NCI-H510A treated with DMSO at 0.1 percent for 48 hours (cell line): ENCODE results near the gene CNTN6.

ENCODE experiments used
- DNase-seq: peaks from one replicate; lab custom pipeline; 2025; lab: John Stamatoyannopoulos, UW

Gene CNTN6

DNA sequence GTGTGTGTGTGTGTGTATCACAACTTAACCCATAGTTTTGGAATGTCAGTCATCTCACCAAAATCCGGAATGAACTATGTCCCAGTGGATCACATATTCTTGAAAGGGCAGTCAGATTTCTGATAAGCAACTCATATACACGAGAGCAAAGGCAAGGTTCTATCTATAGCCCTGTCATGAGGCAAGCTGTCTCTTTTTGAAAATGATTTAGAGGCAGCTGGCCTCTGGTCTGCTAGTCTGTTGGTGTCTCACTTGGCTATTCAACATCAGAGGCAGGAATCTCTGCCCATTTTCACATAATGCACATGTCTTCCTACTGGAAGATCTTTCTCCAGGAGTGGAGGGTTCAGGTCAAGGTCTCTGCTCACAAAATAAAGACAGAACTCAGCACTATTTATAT, 79.8 kb downstream of the CNTN6 start:
- DNase-seq: no peak

DNA sequence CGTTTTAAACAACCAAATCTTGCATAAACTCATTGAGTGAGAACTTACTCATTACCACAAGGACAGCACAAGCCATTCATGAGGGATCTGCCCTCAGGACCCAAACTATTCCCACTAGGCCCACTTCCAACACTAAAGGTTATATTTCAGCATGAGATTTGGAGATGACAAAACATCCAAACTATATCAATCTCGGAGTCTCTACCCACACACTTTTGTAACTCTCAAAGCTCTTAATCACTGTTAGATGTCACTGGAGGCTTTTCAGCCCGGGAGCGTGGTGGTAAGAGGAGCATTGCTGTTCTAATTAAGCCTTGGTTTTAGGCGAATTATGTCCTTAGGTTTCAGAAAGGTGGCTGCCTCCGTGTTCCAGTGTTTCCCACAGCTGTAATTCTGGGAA, 86.3 kb downstream of the CNTN6 start:
- DNase-seq: no peak

GRCh38 chr3:1183320-1184048, 90.7 kb downstream of the CNTN6 start:
- DNase-seq: no peak

- DNase-seq: no peak
These were observed 97.7 kb downstream of the CNTN6 start for GRCh38 chr3:1190569-1190968.

DNA sequence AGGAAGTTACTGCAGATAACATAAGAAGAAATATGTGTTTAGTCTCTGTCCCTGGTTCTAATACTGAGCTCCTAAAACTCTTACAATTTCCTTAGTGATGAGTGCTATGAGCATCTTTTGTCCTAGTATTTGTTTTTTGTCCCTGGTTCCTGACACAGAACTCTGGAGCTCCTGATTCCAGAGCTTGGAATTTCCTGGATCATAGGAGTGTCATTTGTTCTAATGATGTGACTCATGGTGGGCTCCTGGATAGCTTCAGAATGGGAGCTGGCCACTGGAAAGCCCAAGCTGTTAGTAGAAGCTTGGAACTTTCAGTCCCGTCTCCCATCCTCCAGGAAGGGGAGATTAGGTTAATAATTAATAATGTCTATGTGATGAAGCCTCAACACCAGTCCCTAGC, 98.2 kb downstream of the CNTN6 start:
- no peak for DNase-seq

DNA sequence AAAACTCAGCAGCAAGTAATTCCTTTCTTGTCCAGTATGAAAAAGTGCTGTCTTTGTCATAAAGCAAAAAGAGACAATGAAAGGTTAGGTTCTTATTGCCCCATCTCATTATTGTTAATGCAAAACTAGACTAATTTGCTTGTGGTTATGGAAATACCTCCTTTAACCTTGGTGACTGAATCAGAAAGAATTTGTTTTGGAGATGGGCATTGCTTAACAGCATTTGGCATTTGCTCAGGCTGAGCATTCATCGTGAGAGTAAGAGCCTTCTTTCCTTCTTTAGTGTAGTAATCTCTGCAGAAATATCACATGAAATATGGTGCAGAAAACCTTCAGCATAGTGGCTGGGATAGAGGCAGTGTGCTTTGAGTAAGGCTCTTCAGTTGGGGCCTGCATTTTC, 103.1 kb downstream of the CNTN6 start:
- DNase-seq: no peak

GRCh38 chr3:1197051-1197450, 104.2 kb downstream of the CNTN6 start:
- DNase-seq: no peak

DNA sequence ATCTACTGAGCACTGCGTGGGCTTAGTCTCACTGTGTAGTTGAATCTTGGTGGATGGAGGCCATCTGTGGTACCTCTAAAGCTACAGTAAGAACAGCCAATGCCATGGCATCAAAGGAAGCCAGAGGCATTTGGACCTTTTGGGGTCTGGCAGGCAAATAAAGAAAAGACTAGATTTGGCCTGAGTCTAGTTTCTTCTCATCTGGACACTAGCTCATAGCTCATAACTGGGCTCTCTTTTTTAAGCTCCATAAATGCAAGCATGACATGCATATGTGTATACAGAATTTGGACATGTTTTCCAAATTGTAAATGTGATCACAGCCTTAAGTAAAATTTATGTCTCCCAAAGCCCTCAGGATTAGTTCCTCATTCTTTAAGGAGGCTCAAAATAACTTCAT, 107.5 kb downstream of the CNTN6 start:
- DNase-seq: no peak

GRCh38 chr3:1207904-1208303, 115.1 kb downstream of the CNTN6 start:
- no peak for DNase-seq

- DNase-seq: no peak
These were observed 122.1 kb downstream of the CNTN6 start for GRCh38 chr3:1214933-1215332.

- DNase-seq: no peak
These were observed 124.0 kb downstream of the CNTN6 start for GRCh38 chr3:1216856-1217255.

- no peak for DNase-seq
These were observed 134.3 kb downstream of the CNTN6 start for GRCh38 chr3:1227111-1227510.

DNA sequence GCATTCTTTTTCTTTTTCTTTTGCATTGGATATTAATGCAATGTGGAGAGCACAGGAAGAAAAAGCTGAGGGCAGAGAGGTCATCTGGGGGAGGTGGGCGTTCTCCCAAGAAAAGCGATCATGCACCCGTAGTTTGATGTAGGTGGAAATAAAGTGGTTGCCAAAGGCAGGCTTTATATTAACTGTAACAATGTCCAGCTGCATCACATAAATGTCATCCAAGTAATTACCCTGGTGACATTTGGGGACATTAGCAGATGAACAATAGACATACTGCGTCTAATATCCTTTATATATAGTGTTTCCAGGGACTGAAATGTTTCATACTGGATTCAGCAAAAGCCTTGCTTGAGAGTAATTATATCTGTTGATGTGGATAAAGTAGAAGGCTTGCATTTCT, 135.5 kb downstream of the CNTN6 start:
- DNase-seq: no peak

DNA sequence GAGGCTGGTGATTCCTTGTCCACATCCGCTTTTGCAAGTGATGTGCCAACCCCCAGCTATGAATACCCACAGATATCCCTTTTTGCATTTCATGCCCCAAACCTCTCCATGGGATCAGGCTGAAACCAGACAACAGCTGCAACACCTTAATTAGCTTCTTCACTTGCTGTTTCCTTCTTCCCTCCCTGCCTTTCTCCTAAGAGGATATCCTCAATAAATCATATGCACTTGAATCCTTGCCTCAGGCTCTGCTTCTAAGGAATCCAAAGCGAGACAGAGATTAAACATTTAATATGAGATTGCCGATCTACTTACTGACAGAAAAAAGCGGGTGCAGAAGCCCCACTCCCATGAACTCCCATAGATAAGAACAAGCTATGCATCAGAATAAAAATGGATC, 138.1 kb downstream of the CNTN6 start:
- DNase-seq: no peak

DNA sequence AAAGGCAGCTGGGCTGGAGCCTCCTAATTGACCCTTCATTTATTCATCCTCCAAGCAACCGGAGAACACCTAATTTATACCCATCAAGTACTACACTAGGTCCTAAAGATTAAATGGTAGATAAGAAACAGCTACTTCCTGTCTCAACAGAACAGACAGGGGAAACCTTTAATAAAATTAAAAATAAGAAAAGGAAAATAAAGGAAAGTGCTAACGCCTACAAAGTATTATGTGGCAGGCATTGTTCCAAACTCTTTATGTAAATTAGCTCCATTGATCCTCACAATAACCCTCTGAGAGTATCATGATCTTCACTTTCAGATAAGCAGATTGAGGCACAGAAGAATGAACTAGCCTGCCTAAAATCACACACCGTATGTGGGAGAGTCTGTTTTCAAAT, 139.5 kb downstream of the CNTN6 start:
- DNase-seq: no peak

DNA sequence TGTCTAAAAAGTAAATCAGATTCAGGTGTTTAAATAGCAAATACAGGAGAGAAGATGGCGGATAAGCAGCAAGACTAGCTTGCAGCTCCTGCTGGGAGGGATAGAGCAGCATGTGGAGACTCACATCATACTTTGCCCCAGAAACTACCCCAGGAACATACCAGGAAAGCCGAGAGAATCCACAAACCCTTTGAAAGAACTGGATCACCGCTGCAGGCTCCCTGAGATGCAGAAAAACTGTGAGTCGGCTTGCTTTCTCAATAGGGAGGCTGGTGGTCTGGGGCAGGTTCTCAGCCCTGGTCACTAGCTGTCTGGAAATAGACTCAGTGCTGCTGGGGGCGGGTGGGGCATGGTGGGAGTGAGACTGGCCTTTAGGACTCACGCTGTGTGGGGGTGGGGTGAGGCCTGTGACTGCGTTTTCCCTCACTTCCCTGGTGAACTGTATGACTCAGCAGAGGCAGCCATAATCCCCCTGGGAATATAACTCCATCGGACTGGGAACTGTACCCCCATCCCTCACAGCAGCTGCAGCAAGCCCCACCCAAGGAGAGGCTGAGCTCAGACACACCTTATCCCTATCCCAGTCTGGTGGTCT, 142.8 kb downstream of the CNTN6 start:
- DNase-seq: no peak

DNA sequence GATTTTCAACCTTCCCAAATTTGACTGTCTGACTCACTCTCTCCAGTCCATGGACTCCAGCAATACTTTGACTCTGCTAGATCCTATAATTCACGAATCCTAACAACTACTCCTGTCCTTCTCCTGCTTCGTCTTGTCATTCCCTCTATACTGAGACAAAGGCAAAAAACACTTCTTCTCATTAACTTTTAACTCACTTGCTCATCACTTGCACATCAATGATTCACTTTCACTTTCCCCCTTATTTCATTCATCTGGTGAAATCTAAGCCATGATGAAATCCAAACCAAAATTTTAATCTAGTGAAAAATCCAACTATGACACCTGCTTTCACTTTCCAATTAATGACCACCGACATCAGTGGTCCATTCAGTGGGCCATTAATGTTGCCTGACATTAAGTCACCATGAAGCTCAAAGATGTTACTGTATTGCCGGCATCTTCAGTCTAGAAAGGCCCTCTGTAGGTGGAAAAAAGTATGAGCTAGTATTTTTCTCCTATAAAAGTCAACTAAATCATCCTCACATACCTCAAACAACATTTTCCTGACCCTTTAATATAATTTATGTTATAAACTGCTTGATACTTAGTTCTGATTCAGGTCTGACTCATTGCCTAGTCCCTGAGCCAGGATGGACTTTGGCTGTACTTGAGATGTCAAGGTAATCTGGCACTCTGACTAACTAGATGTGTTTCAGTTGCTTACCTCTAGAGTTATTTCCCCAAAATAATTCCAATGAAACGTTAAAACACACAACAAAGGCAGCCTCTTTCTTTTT, 158.6 kb downstream of the CNTN6 start:
- no peak for DNase-seq

DNA sequence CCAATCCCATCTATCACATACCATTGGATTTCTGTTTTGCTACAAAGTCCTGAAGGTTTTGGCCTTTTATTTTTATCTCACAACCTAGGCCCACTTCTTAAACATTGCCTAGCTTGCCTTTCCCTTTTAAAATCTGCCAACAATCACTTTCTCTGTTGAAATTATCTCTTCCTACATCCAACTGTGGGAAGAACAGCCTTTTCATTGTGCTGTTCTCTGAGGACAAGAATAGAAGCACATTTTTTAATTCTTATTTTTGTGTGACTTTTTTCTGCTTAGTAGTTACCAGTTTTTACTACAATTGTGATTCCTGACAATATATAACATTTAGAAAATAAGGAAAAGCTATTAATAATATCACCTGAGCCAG, 159.2 kb downstream of the CNTN6 start:
- DNase-seq: no peak

DNA sequence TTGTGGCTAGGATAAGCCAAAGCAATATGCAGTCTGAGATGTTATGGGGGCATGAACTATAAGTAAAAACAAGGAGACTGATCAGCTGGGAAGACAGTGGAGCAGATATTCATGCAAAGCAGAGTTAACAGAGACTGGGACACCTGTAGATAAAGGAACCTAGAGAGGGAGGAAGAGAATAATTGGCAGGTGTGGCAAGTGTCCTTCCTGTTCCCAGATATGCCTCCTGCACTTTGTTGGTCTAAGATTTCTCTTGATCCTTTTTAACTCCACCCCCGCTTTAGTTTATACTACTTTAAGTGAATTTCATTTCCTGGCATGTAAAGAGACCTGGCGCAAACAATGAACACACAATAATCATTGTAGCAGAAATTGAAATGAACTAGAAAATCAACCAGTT, 169.4 kb downstream of the CNTN6 start:
- DNase-seq: no peak

DNA sequence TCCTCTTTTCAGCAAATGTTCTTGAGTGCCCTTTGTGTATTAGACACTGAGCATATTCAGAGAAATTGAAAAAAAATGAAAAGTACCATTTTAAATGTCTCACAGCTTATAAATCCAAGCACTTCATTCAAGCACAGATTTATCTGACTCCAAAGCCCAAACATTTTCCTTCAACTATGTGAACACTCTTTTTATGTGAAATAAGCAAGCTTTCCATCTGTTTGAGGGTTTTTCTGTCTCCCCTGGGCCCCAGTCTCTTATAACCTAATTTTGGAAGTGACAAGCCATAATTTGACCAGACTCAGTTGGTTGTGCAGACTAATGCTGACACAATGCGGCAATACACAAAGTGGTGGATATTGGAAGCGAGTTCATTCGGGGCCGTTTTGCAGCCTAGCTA, 170.3 kb downstream of the CNTN6 start:
- no peak for DNase-seq

DNA sequence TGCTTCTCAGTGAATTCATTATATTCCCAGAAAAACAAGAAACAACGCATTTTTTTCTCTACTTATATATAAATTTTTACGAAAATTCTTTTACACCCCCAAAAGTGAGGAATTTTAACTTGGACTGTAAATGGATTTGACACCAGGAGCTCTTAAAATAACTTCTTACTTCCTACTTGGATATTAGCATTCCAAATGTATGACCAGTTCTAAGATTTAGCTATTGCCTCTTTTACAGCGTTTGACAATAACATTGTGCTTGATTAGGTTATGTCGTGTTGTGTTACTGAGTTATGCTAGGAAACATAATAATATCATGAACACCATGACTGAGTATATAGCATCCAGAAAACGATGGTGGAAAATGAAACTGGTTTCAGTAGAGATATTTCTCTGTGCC, 177.0 kb downstream of the CNTN6 start:
- DNase-seq: no peak

- no peak for DNase-seq
These were observed 179.9 kb downstream of the CNTN6 start for GRCh38 chr3:1272546-1273265.

DNA sequence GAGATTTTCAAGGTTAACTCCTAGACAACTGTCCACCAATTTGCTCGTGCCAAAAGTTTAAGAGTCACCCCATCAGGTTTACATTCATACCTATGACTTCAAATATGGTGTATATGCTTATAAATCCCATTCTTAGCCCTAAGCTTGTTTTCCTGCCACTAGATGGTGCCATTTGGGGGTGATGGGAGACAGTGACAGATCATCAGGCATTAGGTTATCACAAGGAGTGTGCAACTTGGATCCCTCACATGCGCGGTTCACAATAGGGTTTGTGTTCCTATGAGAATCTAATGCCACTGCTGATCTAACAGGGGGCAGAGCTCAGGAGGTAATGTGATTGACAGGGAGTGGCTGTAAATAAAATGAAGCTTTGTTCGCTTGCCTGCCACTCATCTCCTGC, 182.7 kb downstream of the CNTN6 start:
- DNase-seq: peak; percentile 9
